Cerebellar cortex (tissue), 1 donor: ENCODE results near the gene C20orf141.
A peak's percentile ranks its signal among the peaks of the same experiment; 100 is the strongest.
"Not testable (repeated sequence)": the region's sequence is repeated elsewhere in the genome, so short reads cannot be mapped to it uniquely, and the experiment has no call there.

Experiments
- DNase-seq: peaks from one replicate; pipeline ENCODE4 v3.0.0-alpha.2; 2015; ENCODE audit warnings: low spot score

The C20orf141 gene, protein sequence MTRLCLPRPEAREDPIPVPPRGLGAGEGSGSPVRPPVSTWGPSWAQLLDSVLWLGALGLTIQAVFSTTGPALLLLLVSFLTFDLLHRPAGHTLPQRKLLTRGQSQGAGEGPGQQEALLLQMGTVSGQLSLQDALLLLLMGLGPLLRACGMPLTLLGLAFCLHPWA

DNA sequence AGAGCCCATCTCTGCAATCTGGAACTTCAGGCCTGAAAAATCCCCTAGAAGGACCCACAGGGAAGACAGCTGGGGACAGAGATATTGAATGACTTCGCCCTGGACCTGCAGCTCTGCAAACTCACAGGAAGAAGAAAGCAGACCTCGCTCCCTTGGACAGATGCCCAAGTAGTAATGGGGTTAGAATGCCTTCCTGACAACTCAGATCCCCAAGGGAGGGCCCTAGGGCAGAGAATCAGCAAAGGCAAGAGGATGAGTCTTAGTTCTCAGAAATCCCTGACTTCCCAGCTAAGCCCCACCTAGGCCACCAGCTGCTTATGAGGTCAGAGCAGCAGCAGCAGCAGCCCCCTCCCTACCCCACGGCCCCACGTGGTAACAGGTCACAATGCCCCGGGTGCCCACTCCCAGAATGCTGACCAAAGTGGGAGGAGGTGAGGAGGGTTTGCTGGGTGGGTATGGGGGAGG is at the start of gene C20orf141:
TSS of gene C20orf141 (plus strand) at position 401 of the 465 bp plus-strand sequence. CDS start 198 bp downstream, outside the sequence.
- DNase-seq: no peak

DNA sequence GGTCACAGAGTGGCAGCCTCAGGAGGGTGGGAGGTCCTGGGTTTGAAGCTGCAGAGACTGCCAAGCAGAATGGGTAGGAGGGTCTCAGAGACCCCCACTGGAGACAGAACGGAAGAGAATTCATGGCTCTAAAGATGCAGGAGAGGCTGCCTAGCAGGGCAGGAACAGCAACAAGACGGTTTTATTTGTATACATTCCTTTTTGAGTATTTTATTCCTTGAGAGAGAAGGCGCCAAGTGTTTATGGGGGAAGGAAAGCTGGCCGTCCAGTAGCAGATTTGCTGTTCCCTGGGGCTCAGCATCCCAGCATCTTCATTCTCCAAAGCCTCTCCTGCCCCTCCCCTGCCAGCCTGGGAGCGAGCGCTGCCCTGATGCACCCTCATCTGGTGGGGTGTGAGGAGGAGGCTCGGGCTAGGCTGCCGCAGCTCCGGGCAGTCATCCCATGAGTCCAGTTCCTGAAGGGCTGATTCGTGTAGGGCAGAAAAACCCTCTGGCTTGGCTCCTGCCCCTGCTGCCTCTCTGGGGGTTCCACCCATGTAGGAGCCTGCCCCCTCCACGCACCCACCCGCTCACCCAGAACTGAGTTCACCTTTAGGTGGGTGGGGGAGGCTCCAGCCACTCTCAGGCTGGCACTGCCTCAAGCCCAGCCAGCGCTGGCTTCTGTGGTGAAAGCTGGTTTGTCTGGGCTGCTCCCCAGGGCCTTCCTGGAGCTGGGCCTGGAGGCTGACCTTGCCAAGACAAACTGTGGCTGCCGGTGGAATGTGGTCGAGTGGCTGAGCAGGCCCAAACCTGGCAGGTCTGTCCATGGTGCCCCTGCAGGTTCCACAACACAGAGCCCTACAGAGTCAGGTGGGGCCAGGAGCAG is 46.8 kb upstream of the C20orf141 start:
- no peak for DNase-seq

DNA sequence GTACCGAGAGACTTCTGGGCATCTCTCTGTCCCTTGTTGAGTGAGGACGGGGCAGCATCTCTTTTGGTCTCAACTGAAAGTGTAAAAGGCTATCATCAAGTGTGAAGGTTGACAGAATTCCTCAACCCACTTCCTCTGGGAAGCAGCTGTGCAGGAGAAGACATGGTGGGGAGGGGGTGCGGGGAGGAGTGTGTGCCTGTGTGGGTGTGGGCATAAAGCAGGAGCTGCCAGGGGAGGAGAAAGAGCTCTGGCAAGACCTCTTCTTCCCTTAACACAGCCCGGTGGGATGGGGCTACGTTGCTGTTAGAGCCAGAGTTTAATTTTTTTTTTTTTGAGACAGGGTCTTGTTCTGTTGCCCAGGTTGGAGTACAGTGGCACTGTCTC is 46.2 kb upstream of the C20orf141 start:
- no peak for DNase-seq

DNA sequence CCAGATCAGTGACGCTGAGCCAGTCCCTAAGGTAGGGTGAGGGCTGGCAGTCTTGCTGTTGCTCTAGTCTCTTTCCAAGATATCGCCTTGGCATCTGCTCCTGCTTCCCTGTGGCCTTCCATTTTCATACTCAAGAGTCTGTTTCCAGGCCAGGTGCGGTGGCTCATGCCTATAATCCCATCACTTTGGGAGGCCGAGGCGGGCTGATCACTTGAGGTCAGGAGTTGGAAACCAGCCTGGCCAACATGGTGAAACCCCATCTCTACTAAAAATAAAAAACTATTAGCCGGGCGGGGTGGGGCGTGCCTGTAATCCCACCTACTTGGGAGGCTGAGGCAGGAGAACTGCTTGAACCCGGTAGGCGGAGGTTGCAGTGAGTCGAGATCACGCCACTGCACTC is 44.7 kb upstream of the C20orf141 start:
- DNase-seq: not testable (repeated sequence)

DNA sequence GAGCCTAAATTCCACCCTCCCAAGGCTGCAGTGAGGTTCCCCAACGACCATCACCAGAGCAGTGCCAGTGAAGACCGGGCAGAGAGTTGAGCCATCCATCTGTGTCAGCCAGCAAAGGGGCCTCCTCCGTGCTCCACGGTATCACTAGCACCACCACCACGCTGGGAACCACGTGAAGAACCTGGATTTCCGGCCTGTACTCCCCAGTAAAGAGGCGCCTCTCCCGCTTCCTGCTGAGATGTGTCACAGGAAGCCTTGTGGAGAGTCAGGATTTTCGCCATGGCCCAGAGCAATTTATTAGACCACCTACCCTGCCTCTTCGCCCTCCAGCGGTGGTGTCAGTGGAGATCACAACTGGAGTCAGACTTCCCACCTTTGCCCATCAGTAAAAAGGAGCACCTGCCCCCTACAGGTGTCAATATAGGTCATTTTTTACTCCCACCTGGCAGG is 43.1 kb upstream of the C20orf141 start:
- DNase-seq: no peak

DNA sequence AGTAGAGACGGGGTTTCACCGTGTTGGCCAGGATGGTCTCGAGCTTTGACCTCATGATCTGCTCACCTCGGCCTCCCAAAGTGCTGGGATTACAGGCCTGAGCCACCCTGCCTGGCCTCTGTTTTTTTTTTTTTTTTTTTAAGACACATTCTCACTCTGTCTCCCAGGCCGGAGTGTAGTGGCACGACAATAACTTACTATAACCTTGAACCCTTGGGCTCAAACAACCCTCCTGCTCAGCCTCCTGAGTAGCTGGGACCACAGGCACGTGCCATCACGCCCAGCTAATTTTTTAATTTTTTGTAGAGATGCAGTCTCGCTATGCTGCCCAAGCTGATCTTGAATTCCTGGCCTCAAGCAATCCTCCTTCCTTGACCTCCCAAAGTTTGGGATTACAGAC is 41.0 kb upstream of the C20orf141 start:
- no peak for DNase-seq

DNA sequence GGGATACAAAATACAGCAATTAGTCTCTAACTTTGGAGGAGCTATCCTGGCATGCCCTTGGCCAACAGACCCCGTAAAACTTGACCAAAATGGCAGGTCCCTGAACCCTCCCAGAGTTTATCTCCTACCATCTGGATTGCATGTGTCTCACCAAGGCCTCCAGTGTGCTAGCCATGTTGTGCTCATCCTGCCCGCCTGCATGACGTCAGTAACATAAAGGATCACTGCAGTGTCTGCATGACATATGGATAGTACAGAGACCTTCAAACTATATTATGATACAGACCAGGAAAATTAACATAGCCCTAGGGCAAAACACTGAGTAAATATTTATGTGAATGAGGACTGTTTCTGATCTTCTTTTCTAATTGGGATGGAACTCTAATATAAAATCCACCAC is 39.6 kb upstream of the C20orf141 start:
- no peak for DNase-seq

DNA sequence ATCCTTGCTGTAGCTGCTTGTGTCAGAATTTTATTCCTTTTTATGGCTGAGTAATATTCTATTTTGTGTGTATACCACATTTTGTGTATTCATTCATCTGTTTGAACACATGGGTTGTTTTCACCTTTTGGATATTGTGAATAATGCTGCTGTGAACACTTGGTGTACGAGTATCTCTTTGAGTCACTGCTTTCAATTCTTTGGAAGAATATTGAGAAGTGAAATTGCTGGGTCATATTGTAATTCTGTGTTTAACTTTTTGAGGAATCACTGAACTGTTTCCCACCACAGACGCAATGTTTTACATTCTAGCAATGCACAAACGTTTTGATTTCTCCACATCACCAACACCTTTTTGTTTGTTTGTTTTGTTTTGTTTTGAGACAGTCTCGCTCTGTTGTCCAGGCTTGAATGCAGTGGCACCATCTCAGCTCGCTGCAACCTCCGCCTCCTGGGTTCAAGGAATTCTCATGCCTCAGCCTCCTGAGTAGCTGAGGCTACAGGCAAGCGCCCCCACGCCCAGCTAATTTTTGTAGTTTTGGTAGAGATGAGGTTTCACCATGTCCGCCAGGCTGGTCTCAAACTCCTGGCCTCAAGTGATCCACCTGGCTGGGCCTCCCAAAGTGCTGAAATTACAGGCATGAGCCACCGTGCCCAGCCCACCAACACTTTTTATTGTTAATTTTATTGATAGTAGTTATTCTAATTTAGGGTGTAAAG is 36.0 kb upstream of the C20orf141 start:
- no peak for DNase-seq

DNA sequence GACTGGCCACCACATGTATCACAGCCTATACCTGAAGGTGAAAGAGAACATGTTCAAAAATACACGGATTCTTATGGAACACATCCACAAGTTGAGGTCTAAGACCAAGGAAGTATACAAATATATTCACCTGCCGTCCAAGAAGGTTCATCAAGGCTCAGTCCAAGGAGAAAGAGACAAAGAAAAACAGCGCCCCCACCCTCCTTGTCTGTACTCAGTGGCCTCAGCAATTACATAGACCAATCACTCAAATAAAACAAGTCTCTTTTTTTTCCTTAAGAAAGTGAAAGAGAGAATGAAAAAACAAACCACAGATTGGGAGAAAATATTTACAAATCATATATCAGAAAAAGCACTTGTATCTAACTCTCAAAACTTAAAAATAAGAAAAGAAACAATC is 33.8 kb upstream of the C20orf141 start:
- no peak for DNase-seq

DNA sequence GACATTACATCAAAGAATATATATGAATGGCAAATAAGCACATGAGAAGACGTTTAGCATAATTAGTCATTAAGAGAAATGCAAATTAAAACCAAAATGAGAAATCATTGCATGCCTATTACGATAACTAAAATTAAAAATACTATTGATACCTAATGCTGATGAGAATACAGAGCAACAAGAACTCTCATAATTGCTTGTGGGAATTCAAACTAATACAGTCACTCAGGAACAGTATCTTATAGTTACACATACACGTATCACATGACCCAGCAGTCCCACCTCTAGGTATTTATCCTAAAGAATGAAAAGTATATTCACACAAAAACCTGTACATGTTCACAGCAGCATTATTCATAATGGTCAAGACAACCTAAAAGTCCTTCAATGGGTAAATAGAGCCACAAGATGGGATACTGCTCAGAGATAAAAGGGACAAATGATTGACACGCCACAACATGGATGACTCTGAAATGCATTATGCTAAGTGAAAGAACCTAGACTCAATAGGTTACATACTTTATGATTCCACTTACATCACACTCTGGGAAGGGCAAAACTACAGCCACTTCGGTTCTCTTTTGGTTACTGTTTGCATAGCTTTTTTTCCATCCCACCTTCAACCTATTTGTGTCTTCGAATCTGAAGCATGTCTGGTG is 30.8 kb upstream of the C20orf141 start:
- DNase-seq: no peak

DNA sequence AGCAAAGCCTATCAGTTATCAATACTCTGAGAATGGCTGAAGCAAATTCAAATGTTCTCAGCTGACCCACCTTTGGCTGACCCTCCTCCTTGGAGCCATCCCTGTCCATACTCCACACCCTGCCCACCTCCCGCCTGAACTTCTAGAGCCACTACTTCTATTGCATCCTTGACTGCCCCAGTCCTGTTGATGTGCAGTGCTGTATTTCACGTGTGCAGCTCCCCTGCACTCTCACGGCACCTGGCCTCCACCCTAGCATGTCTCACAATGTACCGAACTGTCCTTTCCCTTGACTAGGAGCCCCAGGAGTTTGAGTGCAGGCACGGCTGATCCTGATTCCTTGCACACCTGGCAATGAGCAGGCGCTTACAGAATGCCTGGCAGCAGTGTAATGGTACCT is 21.3 kb upstream of the C20orf141 start:
- no peak for DNase-seq

DNA sequence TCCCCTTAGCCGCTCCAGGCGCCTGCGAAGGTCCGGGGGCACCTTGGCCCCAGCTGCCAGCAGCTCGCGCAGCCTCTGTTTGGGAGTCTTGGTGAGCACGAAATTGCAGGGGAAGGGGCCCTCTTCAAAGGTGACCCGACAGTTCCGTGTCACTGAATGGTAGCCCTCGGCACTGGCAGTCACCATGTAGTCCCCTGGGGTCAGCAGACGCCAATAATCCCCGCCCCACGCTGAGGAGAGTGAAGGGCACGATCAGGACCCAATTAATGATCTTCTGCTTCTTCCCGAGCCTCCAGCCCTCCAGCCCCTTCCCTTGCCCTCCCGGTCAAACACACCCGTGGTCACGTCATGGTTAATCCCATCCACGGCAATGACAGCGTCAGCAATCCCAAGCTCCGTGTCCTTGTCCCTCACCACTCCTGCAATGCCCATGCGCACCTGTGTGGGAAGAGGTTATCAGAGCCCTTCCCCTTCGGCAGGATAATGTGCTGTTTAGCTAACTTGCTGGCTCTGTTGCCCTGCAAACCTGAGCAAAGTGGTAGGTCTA is 20.5 kb upstream of the C20orf141 start:
- DNase-seq: no peak

DNA sequence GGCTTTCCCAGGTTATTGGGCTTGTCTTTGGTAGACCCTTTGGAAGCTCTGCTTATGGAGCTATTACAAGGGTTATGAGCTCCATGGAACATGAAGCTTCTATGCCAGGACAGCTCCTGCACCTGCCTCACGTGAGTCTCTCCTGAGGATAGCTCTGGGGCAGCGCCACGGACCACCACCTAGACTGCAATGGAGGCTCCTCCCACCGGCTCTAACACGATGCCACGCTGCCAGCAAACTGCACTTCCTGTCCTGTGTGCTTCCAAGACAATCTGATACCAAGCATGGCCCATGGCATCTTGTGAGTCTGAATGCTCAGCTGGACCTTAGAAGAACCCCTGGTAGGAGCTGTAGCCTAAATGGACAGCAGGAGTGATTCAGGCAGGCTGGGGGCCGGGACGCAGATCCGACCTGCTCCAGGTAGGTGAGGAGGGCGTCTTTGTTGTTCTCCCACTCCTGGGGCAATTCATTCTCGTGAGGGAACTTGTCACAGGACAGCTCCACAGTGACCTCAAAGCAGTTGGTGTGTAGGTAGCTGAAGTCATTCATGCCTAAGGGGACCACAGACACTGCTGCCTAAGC is 19.8 kb upstream of the C20orf141 start:
- no peak for DNase-seq

DNA sequence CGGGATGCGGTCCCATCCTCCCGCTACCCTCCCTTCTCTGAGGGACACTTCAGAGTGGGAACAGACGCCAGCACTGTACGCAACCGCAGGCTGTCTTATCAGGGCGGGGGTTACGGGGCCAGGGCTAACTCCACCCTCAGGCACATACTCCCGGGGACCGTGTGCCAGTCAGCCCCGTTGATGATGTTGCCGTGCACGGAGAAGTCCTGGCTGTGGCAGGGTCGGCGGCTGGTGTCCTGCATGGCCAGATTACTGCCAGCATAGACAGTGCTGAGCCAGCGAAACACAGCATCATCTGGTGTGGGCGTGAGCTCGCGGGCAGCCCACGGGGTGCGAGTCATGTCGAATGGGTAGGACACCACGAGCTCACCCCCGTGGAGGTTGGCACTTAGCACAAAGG is 19.3 kb upstream of the C20orf141 start:
- DNase-seq: no peak

DNA sequence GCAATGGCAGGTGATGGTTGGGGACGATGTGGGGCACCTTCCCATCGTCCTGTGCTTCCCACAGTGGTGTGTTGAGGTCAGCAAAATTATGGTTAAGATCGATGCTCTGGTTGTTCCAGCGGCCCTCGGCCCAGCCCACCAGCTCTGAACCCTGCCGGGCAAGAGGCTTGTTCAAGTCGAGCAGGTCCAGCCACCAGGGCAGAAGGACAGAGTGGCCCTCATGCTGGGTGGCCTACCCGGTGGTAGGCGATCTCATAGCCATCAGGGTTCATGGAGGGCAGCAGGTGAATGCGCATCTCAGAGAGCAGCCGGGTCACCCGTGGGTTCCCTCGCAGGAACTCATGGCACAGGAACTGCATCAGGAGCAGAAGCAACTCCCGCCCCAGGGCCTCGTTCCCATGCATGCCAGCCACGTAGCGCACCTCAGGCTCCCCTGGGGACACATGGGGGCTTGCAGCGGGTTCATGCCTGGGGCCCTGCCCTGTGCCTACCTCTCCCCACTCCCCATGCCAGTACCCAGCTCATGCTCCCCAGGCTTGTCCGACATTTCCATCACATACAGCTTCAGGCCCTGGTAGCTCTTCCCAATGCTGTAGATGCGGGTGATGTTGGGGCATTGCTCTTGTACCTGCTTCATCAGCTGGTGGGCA is 18.7 kb upstream of the C20orf141 start:
- no peak for DNase-seq

DNA sequence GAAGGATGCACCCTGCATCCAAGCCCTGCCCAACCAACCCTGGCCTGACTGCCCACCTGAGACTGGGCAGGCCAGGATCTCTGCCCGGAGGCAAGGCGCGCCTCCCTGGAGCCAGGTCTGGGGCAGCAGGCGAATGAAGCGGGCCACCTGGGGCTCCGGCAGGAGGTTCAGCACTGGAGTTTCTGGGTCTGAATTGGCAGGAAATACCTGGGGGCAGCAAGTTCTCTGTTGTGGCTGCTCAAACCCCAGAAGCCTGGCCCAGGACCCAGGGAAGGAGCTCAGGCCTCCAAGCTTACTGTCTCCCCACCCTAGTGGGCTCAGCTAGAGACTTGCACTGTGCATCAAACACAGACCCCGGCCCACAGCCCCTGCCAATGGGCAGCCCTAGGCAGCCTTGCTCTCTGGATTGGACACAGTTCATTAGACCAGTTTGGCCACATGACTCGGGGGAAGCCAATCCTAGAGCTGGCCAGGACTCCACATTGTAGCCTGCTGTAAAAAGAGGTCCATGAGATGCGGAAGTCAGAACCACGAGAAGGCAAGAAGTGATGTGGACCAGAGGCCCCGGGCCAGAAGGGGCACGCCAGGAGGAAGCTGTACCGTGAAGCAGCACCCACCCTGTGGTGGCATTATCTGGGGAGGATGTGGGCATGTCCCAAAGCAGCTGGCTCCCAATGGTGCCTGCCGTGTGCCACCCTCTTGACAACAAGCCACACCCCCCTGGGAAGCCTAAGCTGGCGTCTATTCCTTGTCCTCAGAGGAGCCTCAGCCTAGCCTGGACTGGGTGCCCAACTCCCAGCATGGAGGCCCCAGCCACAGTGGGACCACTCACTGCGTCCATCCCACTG is 17.4 kb upstream of the C20orf141 start:
- no peak for DNase-seq

DNA sequence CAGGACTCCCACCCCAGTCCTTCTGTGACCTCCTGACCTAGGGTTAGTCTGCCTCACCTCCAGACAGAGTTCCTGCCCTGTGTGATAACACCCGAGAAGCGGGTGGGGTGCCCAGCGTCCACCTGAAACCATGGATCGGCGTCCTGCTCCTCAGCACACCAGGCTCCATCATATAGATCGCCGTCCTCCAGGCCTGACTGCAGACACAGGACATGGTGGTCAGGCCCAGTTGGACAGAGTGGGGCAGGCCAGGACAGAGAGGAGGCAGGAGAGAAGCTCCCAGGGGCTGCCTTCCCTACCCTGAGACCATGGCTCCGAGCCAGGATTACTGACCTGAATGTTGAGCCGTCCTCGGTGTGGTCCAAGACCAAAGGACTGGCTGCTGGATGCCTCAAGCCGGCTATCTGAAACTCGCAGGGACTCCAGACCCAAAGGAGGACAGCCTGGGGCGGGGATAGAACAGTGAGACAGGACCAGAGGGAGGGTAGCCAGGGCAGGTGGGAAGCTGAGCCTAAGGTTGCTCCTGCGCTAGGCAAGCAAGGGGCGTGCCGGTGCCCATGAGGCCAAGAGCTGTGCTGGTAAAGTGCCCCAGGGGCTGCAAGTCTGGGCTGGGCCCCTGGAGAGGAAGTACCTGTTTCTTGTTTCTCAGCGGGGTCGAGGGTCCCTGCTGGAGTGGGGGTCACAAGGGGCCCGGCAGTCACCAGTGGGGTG is 16.5 kb upstream of the C20orf141 start:
- no peak for DNase-seq

DNA sequence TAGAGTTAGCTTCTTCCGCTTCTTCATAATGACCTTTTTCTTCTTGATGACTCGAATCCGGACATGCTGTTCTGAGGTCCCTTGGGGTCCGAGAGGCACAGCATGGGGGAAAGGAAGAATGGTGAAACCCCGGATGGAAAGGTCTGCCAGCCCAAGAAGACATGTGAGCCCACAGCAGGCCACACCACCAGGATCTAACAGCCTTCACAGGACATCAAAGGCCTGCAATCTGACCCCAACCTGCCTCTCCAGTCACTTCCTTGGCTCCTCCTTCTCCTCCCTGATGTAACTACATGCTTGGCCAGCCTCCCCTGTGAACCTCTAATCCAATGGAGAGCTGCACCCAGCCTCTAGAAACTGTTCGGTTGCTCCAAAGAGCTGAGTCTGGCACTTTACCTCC is 16.0 kb upstream of the C20orf141 start:
- DNase-seq: peak; percentile 11

DNA sequence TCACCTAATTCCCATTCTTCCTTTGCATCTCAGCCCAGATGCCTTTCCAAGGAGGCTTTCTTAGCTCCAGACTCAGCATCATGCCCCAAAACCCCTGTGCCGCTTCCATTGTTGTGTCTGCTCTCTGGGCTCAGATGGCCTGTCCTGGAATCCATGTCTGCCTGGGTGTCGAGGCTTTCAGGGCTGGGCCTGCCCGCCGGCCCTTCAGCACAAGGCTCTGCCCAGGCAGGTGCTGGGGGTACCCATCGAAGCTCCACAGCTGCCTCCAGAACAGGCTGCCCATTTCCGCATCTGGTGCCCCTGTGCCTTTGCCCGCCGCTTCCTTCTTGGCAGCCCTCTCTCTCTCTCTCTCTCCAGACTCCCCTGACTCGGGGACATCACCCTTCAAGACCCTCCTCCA is 15.5 kb upstream of the C20orf141 start:
- no peak for DNase-seq
